ENCODE data around the gene LRCH1.

Gene LRCH1

DNA sequence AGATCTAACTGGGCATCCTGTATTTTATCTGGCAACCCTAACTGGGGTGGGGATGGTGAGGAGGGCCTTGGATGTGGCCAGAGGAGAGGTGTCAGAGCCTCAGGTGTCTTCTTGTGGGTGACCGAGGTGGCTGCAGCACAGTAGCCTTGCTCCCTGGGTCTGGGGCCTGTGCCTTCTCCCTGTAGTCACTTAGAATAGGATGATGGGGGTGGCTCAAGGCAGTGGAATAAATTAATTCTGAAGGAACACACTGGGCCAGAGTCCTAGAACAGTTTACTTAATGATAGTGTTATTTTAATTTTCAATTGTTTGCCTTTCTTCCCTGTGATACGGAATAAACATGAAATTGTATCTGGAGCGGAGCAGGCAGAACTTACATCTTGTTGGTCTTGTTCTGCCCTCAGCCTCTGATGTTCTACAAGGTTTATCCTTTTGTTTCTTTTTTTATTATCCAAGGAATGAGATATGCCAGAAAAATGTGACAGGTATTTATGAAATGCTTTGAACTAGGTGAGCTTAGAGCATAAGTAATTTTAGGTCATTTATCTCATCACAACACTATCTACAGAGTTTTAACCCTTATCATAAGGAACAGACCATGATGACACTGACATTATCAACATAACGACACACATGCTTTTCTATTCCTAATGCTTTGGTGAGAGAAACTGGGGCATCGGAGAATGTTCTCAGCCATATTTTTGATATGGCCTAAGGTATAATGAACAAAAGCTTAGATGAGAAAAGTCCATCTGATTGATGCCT, 51.4 kb downstream of the LRCH1 start:
- Histone ChIP-seq H3K36me3 (ENCODE audit: control insufficient read depth, insufficient read depth, low read length) (no peaks in the 10 kb centered on the region), H3K4me3 (ENCODE audit: extremely low read depth, insufficient read depth, low read length, poor library complexity, severe bottlenecking) (no peak overlapping the region), H3K27ac (ENCODE audit: low read depth, low read length, severe bottlenecking) (no peak overlapping the region), H3K4me1 (ENCODE audit: control insufficient read depth, insufficient read depth, low read length, poor library complexity, severe bottlenecking) (peaks cover 17% of the 10 kb centered on the region), H3K9me3 (ENCODE audit: control insufficient read depth, low read length) (no peaks in the 10 kb centered on the region)
- WGBS, 2 experiments (ENCODE audit: insufficient coverage in 2 of 2): 100% methylated on average over 2 of the region's 5 CpGs

DNA sequence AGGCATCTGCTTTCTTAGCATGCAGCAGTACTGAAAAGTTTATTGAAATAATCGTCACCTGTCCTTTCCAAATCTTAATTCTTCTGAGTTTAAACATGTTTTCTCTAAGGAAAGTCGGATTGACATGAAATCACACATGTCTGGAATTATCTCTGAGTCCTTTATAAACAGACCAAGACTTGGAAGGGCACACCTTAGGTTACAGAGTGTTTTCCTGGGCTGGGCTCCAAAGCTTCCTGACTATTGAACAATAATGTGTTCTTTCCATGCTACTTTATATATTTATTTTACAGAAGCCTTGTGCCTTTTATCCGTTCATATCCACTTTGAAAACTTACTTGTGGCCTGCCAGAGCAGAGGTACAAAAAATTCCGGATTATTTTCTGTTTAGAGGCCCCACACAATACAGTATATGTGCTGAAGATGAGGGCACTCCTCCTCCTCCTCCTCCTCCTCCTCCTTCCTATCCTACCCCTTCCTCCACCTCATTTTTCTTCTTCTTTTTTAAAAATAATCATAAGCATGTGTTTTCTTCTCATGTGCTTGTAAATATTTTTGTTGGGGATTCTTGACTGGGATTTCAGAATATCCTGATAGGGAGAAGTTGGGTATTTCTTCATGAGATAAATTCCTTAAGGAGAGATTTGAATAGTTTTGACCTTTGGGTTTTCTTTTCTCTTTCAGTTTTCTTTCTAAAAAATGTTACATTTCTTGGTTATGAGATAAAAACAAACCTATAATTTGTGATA, 52.3 kb downstream of the LRCH1 start:
- Histone ChIP-seq H3K4me3 (ENCODE audit: extremely low read depth, insufficient read depth, low read length, poor library complexity, severe bottlenecking) (no peak overlapping the region), H3K27ac (ENCODE audit: low read depth, low read length, severe bottlenecking) (no peak overlapping the region), H3K9me3 (ENCODE audit: control insufficient read depth, low read length) (no peaks in the 10 kb centered on the region)

GRCh38 chr13:46605825-46606554, 53.0 kb downstream of the LRCH1 start:
- no peaks in the 10 kb centered on the region for H3K36me3 ChIP-seq (ENCODE audit: control insufficient read depth, insufficient read depth, low read length)
- 80 to 100% methylated on average over 1 of the region's 3 CpGs for WGBS, 2 experiments (ENCODE audit: insufficient coverage in 2 of 2)
- no peak overlapping the region for H3K27ac ChIP-seq (ENCODE audit: low read depth, low read length, severe bottlenecking)
- H3K4me1 ChIP-seq (ENCODE audit: control insufficient read depth, insufficient read depth, low read length, poor library complexity, severe bottlenecking): peaks cover 17% of the 10 kb centered on the region
- no peaks in the 10 kb centered on the region for H3K9me3 ChIP-seq (ENCODE audit: control insufficient read depth, low read length)
- H3K4me3 ChIP-seq (ENCODE audit: extremely low read depth, insufficient read depth, low read length, poor library complexity, severe bottlenecking): no peak overlapping the region

More for the DNA sequence above, 52.3 kb downstream of the LRCH1 start:
- Histone ChIP-seq H3K4me1 (ENCODE audit: control insufficient read depth, insufficient read depth, low read length, poor library complexity, severe bottlenecking) (peaks cover 17% of the 10 kb centered on the region), H3K36me3 (ENCODE audit: control insufficient read depth, insufficient read depth, low read length) (no peaks in the 10 kb centered on the region)
- 93 to 100% methylated on average over 1 to 2 of the region's 4 CpGs for WGBS, 2 experiments (ENCODE audit: insufficient coverage in 2 of 2)

- H3K36me3 ChIP-seq (ENCODE audit: control insufficient read depth, insufficient read depth, low read length): no peaks in the 10 kb centered on the region
- H3K4me1 ChIP-seq (ENCODE audit: control insufficient read depth, insufficient read depth, low read length, poor library complexity, severe bottlenecking): peaks cover 17% of the 10 kb centered on the region
- no peak overlapping the region for H3K4me3 ChIP-seq (ENCODE audit: extremely low read depth, insufficient read depth, low read length, poor library complexity, severe bottlenecking)
- H3K9me3 ChIP-seq (ENCODE audit: control insufficient read depth, low read length): no peaks in the 10 kb centered on the region
- H3K27ac ChIP-seq (ENCODE audit: low read depth, low read length, severe bottlenecking): no peak overlapping the region
- 68 to 91% methylated on average over 2 to 3 of the region's 3 CpGs for WGBS, 2 experiments (ENCODE audit: insufficient coverage in 2 of 2)
These were observed 54.0 kb downstream of the LRCH1 start for GRCh38 chr13:46606970-46607369.

DNA sequence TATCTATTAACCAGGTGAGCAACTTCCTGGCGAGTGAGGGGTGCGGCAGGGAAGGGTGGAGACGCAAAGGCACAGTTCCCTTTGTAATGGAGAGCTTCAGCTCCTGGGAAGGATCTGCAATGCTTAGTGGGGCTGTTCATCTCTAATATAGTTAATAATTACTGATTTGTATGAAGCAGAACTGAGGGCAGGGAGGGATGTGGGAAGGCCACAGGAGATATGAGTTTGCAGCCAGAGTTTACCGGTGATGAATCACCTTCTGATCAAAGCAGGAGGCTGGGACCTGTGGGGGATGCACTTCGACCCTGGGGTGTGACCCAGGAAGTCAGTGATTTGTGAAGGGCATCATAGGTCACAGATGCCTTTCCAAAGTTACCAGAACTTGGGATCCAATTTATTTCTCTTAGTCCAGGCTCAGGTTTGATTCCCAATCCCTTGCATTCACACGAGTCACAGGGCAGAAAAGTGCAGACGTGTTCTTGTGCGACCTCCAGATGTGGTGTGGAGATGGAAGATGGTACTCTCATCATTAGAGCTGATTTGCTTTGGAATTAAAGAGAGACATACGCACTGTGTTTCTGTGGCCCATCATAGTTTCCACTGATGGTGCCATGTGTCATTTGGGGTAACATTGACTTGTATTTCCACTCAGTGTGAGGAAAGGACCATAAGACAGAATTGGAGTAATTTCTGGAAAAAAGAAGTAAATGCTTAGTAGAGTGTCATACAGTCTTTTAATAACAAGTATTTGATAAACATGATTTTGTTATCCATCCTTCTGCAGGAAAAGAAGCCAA, 55.0 kb downstream of the LRCH1 start:
- WGBS, 2 experiments (ENCODE audit: insufficient coverage in 2 of 2): 81 to 82% methylated on average over 4 to 7 of the region's 9 CpGs
- peaks cover 17% of the 10 kb centered on the region for H3K4me1 ChIP-seq (ENCODE audit: control insufficient read depth, insufficient read depth, low read length, poor library complexity, severe bottlenecking)
- H3K4me3 ChIP-seq (ENCODE audit: extremely low read depth, insufficient read depth, low read length, poor library complexity, severe bottlenecking): no peak overlapping the region
- H3K36me3 ChIP-seq (ENCODE audit: control insufficient read depth, insufficient read depth, low read length): no peaks in the 10 kb centered on the region
- no peak overlapping the region for H3K27ac ChIP-seq (ENCODE audit: low read depth, low read length, severe bottlenecking)
- no peaks in the 10 kb centered on the region for H3K9me3 ChIP-seq (ENCODE audit: control insufficient read depth, low read length)

DNA sequence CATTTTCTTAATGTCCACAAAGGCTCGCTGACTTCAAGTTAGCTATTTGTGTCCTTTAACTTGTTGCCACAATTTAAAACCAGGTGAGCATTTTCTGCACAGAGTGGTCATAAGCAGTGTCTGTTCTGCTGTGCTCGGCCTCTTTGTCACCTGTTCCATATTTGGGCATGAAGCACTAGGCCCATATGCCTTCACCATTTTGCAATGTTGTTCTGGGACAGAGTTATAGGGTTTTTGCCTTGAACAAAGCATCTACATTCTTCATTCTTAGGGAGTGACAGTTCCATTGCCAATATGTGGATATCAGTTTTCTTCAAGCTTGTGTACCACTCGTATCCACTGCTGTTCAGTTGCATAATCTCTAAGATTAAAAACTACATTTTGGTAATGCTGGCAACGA, 56.1 kb downstream of the LRCH1 start:
- H3K4me3 ChIP-seq (ENCODE audit: extremely low read depth, insufficient read depth, low read length, poor library complexity, severe bottlenecking): no peak overlapping the region
- no peaks in the 10 kb centered on the region for H3K36me3 ChIP-seq (ENCODE audit: control insufficient read depth, insufficient read depth, low read length)
- no peak overlapping the region for H3K27ac ChIP-seq (ENCODE audit: low read depth, low read length, severe bottlenecking)
- peaks cover 17% of the 10 kb centered on the region for H3K4me1 ChIP-seq (ENCODE audit: control insufficient read depth, insufficient read depth, low read length, poor library complexity, severe bottlenecking)
- H3K9me3 ChIP-seq (ENCODE audit: control insufficient read depth, low read length): no peaks in the 10 kb centered on the region
- 100% methylated on average over 2 of the region's 4 CpGs for WGBS, 2 experiments (ENCODE audit: insufficient coverage in 2 of 2)

GRCh38 chr13:46609726-46610125, 56.8 kb downstream of the LRCH1 start:
- Histone ChIP-seq H3K27ac (ENCODE audit: low read depth, low read length, severe bottlenecking) (no peak overlapping the region), H3K4me1 (ENCODE audit: control insufficient read depth, insufficient read depth, low read length, poor library complexity, severe bottlenecking) (peaks cover 17% of the 10 kb centered on the region), H3K36me3 (ENCODE audit: control insufficient read depth, insufficient read depth, low read length) (no peaks in the 10 kb centered on the region), H3K9me3 (ENCODE audit: control insufficient read depth, low read length) (no peaks in the 10 kb centered on the region), H3K4me3 (ENCODE audit: extremely low read depth, insufficient read depth, low read length, poor library complexity, severe bottlenecking) (no peak overlapping the region)
- WGBS, 2 experiments (ENCODE audit: insufficient coverage in 2 of 2): 89 to 90% methylated on average over 5 to 6 of the region's 6 CpGs

DNA sequence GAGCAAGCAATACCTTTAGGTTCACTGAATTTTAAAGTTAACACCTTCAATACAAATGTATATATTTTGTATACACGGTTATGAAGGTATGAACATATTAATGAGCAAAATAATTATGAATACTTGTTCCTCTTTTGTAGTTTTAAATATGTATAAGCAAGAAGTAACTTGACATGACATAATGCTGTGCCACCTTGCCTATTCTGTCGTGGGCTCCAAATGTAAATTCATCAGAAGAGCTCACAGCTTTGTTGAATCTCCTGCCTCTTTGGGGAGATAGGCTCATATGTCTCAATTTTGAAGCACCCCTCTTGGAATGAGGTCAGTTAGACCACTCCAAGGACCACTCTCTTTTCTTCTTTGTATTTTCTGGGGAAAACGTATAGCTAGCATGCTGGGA, 59.3 kb downstream of the LRCH1 start:
- no peaks in the 10 kb centered on the region for H3K36me3 ChIP-seq (ENCODE audit: control insufficient read depth, insufficient read depth, low read length)
- no peaks in the 10 kb centered on the region for H3K9me3 ChIP-seq (ENCODE audit: control insufficient read depth, low read length)
- no peak overlapping the region for H3K27ac ChIP-seq (ENCODE audit: low read depth, low read length, severe bottlenecking)
- peaks cover 24% of the 10 kb centered on the region for H3K4me1 ChIP-seq (ENCODE audit: control insufficient read depth, insufficient read depth, low read length, poor library complexity, severe bottlenecking)
- 90 to 100% methylated on average over 1 of the region's 3 CpGs for WGBS, 2 experiments (ENCODE audit: insufficient coverage in 2 of 2)
- no peak overlapping the region for H3K4me3 ChIP-seq (ENCODE audit: extremely low read depth, insufficient read depth, low read length, poor library complexity, severe bottlenecking)

GRCh38 chr13:46613409-46614049, 60.6 kb downstream of the LRCH1 start:
- no peaks in the 10 kb centered on the region for H3K9me3 ChIP-seq (ENCODE audit: control insufficient read depth, low read length)
- peaks cover 22% of the 10 kb centered on the region for H3K4me1 ChIP-seq (ENCODE audit: control insufficient read depth, insufficient read depth, low read length, poor library complexity, severe bottlenecking)
- WGBS, 2 experiments (ENCODE audit: insufficient coverage in 2 of 2): 93 to 94% methylated on average over 3 to 6 of the region's 8 CpGs
- no peak overlapping the region for H3K27ac ChIP-seq (ENCODE audit: low read depth, low read length, severe bottlenecking)
- no peak overlapping the region for H3K4me3 ChIP-seq (ENCODE audit: extremely low read depth, insufficient read depth, low read length, poor library complexity, severe bottlenecking)
- H3K36me3 ChIP-seq (ENCODE audit: control insufficient read depth, insufficient read depth, low read length): no peaks in the 10 kb centered on the region

- Histone ChIP-seq H3K4me1 (ENCODE audit: control insufficient read depth, insufficient read depth, low read length, poor library complexity, severe bottlenecking) (peaks cover 26% of the 10 kb centered on the region), H3K36me3 (ENCODE audit: control insufficient read depth, insufficient read depth, low read length) (no peaks in the 10 kb centered on the region), H3K4me3 (ENCODE audit: extremely low read depth, insufficient read depth, low read length, poor library complexity, severe bottlenecking) (no peak overlapping the region), H3K9me3 (ENCODE audit: control insufficient read depth, low read length) (no peaks in the 10 kb centered on the region), H3K27ac (ENCODE audit: low read depth, low read length, severe bottlenecking) (no peak overlapping the region)
- WGBS, 2 experiments (ENCODE audit: insufficient coverage in 2 of 2): 100% methylated on average over 4 to 5 of the region's 7 CpGs
These were observed 61.6 kb downstream of the LRCH1 start for GRCh38 chr13:46614582-46614981.
